Astrocyte of the spinal cord (primary cell): ENCODE data around the gene MBP.
A peak's percentile ranks its signal among the peaks of the same experiment; 100 is the strongest.

Source experiments
- DNase-seq: peaks from one replicate; pipeline ENCODE4 v3.0.0; 2011; ENCODE audit warnings: low read depth, low spot score
- H3K4me3 ChIP-seq: 2 replicates; pipeline ENCODE4 v1.5.1; 2011; ENCODE audit warnings: low read depth, mild to moderate bottlenecking, low read length, moderate library complexity
- in situ Hi-C: cut with HindIII; loops from 2 replicates; pipeline ENCODE4 v1.10.0; 2017; ENCODE audit warnings: low sequenced_read_pairs
- TF ChIP-seq, protein P1 (sequence below): IDR thresholded peaks from 2 replicates; pipeline ENCODE4 v1.5.1; 2012; ENCODE audit warnings: low read depth, mild to moderate bottlenecking, low read length, inconsistent platforms

MBP gene

DNA sequence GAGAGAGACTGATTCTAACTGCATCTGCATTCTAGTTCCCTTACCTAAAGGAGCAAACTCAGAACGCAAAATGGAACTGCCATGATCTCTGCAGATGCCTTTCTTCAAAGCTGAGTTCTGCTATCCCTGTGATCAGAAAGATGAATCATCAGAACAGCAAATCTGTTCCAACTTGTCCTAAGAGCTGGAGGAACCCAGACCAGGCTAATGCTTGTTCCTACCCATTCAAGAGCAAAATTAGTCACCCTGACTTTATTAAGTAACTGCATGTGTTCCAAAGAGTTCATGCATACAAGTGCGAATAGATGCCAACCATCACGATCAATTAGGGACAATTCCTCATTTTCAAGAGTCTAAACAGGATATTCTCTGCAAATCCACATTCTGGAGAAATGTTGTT is 46.5 kb downstream of the MBP start:
- TF ChIP-seq, protein P1, sequence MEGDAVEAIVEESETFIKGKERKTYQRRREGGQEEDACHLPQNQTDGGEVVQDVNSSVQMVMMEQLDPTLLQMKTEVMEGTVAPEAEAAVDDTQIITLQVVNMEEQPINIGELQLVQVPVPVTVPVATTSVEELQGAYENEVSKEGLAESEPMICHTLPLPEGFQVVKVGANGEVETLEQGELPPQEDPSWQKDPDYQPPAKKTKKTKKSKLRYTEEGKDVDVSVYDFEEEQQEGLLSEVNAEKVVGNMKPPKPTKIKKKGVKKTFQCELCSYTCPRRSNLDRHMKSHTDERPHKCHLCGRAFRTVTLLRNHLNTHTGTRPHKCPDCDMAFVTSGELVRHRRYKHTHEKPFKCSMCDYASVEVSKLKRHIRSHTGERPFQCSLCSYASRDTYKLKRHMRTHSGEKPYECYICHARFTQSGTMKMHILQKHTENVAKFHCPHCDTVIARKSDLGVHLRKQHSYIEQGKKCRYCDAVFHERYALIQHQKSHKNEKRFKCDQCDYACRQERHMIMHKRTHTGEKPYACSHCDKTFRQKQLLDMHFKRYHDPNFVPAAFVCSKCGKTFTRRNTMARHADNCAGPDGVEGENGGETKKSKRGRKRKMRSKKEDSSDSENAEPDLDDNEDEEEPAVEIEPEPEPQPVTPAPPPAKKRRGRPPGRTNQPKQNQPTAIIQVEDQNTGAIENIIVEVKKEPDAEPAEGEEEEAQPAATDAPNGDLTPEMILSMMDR = no peak
- DNase-seq = peak; percentile 80
- in situ Hi-C loops = no loop called here
- H3K4me3 ChIP-seq = no peak overlapping the region

DNA sequence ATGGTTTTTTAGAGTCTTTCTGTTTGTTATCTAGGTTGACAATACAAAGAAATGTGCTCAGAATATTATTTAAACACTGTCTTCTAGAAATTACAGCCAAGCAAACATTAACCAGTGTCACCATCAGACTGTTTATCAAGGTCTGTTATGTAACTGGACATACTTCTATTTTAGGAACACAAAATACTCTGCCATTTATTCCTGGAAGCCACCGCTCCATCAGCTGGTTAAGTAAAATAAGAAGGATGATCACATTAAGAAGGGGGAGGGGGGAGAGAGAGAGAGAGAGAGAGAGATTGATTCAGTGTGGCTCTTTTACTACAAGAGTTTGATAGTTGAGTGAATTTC is 47.9 kb downstream of the MBP start:
- in situ Hi-C loops = no loop called here
- TF ChIP-seq, protein P1 = no peak
- H3K4me3 ChIP-seq = no peak overlapping the region
- DNase-seq = no peak

DNA sequence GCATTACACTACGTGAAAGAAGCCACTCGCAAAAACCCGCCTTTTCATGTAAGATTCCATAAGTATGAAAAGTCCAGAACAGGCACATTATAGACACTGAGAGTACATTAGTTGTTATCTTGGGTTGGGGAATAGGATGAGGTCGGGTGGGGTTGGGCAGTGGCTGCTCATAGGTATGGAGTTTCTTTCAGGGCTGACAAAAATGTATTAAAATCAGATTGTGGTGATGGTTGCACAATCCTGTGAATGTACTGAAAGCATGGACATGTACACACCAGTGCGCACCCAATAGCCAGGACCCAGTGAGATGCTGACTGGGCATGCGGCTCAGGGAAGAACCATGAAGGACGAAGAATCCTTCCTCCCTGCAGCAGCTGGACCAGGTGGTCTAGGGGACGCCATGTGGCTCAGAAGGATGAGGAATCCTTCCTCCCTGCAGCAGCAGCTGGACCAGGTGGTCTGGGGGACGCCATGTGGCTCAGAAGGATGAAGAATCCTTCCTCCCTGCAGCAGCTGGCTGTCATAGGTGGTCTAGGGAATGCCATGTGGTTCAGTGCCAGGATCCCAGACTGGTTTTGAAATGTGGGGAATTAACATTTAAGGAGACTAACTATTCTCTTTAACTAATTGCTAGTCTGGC is 50.1 kb downstream of the MBP start:
- no peak overlapping the region for H3K4me3 ChIP-seq
- DNase-seq = no peak
- in situ Hi-C loops = no loop called here
- TF ChIP-seq, protein P1 = no peak

DNA sequence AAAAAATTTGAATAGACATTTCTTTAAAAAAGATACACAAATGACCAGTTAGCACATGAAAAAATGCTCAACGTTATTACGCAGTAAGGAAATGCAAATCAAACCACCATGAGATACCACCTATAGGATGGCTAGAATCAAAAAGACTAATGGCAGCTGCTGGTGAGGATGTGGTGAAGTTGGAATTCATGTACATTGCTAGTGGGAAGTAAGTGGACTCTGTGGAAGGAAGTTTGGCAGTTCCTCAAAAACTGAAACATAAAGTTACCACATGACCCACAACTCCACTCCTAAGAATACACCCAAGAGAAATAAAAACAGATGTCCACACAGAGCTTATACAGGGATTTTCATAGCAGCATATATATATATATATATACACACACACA is 51.2 kb downstream of the MBP start:
- peak; percentile 93 for DNase-seq
- TF ChIP-seq, protein P1 = no peak
- in situ Hi-C loops = no loop called here
- H3K4me3 ChIP-seq = no peak overlapping the region

DNA sequence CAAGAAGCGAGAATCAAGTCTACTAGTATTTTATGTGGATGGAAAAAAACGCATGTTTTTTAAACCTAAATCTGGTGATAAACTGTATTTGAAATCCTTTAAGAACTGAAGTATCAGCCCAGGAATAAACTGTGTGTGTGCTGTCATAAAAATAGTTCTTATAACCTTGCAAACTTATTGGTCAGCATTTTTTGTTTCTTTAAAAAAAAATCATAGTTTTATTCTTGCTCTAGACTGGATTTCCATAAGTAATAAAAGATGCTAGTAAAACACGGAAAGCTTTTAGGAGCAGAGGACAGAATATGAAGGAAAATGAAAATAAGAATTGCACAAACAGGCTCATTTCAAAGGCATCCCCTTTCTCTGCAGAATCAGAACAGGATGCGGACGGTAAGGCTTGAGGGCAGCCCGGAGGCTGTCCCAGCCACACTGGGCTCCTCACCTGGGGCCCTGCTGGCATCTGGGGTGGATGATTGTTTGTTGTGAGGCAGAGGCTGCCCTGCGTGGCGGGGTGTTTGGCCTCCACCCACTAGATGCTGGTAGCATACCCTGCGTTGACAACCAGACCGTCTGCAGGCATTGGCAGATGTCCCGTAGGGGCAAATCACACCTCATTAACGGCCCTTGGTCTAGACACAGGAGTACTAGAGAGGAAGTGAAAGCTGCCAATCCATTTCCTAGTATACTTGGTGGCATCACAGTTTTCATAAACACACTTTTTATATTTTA is 52.5 kb downstream of the MBP start:
- TF ChIP-seq, protein P1 = no peak
- H3K4me3 ChIP-seq = no peak overlapping the region
- in situ Hi-C loops = no loop called here
- DNase-seq = no peak

DNA sequence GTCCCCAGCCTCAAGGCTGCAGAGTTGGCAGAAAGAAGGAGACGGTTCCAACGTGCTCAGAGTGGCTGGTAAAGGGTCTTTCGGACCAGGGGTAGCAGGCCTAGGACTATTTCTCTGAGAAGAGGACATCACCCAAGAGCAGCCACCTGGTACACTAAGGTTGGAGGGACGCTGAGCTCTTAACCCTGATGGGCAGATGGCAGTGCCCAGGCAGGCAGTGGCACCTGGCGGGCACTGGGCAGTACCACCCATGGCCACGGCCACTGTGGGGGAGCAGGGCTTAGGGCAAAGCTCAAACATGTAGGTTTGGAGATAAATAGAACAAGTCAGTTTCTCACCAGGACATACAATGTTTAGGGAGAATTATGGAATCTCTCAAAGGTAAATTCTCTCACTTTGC is 53.5 kb downstream of the MBP start:
- no peak overlapping the region for H3K4me3 ChIP-seq
- DNase-seq = no peak
- TF ChIP-seq, protein P1 = no peak
- in situ Hi-C loops = no loop called here
